ENCODE measurements around the gene DLG5.

The DLG5 gene

DNA sequence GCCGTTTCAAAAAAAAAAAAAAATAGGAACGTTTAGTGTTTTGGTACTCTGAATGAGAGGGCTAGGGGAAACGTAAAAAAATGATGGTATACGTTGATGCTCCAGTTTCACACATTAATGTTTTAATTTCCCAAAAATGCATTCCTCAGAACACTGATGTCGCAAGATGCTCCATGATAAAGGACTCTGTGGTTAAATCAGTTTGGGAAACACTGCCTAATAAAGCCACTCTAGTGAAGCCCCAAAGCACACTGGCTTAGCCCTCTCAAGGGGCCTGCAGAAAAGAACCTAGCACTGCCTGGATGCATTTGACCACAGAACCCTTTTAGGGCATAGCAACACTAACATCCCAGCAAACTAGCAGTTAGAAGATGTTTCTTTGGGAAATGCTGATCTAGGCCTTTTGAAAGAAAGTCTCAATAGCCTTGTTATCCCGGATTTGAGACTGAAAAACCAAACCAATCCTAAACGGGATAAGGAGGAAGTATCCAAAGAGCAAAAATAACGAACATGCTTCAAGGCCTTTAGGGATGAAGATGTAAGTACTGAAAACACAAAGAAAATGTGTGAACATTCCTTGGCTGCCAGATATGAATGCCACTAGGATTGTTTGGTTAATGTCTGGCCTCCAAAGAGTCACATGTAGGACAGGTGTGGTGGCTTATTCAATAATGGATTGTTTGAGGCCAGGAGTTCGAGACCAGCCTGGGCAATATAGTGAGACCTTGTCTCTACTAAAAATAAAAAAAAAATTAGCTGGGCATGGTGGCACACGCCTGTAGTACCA lies 11.0 kb downstream of the DLG5 start:
- no peaks in the 10 kb centered on the region for H3K36me3 ChIP-seq
- no peak overlapping the region for H3K27ac ChIP-seq
- H3K9ac ChIP-seq, result no peak overlapping the region
- no peaks in the 10 kb centered on the region for H3K9me3 ChIP-seq
- H3K4me1 ChIP-seq, result peaks cover 25% of the 10 kb centered on the region
- no peak for TF ChIP-seq Cebpa-rat (IDR thresholded peaks at IDR 0.05)
- H3K4me2 ChIP-seq, result peak overlapping the region; percentile 11; the same call in 1 of the 2 replicates
- no peaks in the 10 kb centered on the region for H3K27me3 ChIP-seq
- no peak overlapping the region for H3K4me3 ChIP-seq
- H4K20me1 ChIP-seq, result peaks cover 58% of the 10 kb centered on the region

GRCh38 chr10:77913090-77913489 lies 13.5 kb downstream of the DLG5 start:
- TF ChIP-seq Cebpa-rat (IDR thresholded peaks at IDR 0.05), result no peak
- Histone ChIP-seq H3K9me3 (no peaks in the 10 kb centered on the region), H3K4me1 (peaks cover 25% of the 10 kb centered on the region), H3K36me3 (no peaks in the 10 kb centered on the region), H3K4me2 (no peak overlapping the region; the same call in 1 of the 2 replicates), H3K9ac (no peak overlapping the region), H3K27me3 (no peaks in the 10 kb centered on the region), H3K4me3 (no peak overlapping the region), H4K20me1 (peaks cover 51% of the 10 kb centered on the region), H3K27ac (no peak overlapping the region)

DNA sequence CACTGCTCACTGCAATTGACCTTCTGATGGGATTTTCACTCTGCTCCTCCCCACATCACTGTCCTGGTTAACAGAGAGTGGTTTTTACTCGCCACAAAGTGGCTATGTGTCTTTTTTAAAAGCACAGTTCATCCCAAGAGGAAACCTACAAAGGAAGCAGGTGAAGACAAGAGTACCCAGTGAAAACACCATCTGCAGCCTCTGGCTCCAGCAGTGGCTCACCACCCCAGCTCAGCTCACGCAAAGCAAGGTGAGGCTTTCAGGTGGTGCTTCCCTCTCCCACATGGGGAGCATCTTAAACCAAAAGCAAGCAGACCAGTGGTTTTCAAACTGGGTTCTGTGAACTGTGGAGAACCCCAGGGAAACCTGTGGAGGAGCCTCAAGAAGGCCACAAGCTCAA lies 14.0 kb downstream of the DLG5 start:
- Histone ChIP-seq H3K4me1 (peaks cover 25% of the 10 kb centered on the region), H3K4me2 (peak overlapping the region; percentile 52)

GRCh38 chr10:77911535-77912123 lies 14.9 kb downstream of the DLG5 start:
- no peak overlapping the region for H3K4me3 ChIP-seq
- peaks cover 25% of the 10 kb centered on the region for H3K4me1 ChIP-seq
- no peak overlapping the region for H3K4me2 ChIP-seq
- H3K27ac ChIP-seq, result no peak overlapping the region
- no peaks in the 10 kb centered on the region for H3K36me3 ChIP-seq
- no peak for TF ChIP-seq Cebpa-rat (IDR thresholded peaks at IDR 0.05)
- H4K20me1 ChIP-seq, result peaks cover 62% of the 10 kb centered on the region
- no peak overlapping the region for H3K9ac ChIP-seq
- no peaks in the 10 kb centered on the region for H3K27me3 ChIP-seq
- H3K9me3 ChIP-seq, result no peaks in the 10 kb centered on the region

More for the DNA sequence above, 14.0 kb downstream of the DLG5 start:
- Histone ChIP-seq H4K20me1 (peaks cover 57% of the 10 kb centered on the region), H3K27ac (no peak overlapping the region), H3K27me3 (no peaks in the 10 kb centered on the region), H3K9ac (no peak overlapping the region), H3K4me3 (no peak overlapping the region), H3K9me3 (no peaks in the 10 kb centered on the region), H3K36me3 (no peaks in the 10 kb centered on the region)
- TF ChIP-seq Cebpa-rat (IDR thresholded peaks at IDR 0.05), result no peak

DNA sequence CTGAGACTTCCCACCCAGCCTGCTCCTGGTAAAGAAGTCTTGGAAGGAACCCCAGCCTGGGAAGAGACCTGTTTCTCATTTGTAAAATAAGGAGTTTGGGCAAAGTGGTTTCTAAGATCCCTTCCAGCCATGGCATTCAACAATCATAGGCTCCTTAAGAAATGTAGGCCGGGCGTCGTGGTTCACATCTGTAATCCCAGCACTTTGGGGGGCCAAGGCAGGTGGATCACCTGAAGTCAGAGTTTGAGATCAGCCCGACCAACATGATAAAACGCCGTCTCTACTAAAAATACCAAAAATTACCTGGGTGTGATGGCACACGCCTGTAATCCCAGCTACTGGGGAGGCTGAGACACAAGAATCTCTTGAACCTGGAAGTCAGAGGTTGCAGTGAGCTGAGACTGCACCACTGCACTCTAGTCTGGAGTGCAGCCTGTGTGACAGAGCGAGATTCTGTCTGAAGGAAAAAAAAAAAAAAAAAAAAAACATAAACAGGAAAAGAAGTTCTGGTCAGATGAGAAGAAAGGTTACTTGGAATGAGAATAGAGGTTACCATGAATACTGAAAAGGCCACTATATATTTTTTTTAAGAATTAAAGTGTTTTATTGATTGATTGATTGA lies 15.9 kb downstream of the DLG5 start:
- Histone ChIP-seq H3K4me1 (peaks cover 22% of the 10 kb centered on the region), H4K20me1 (peaks cover 71% of the 10 kb centered on the region), H3K4me3 (no peak overlapping the region), H3K36me3 (no peaks in the 10 kb centered on the region), H3K9me3 (no peaks in the 10 kb centered on the region), H3K27me3 (no peaks in the 10 kb centered on the region), H3K9ac (no peak overlapping the region), H3K4me2 (no peak overlapping the region), H3K27ac (no peak overlapping the region)
- TF ChIP-seq Cebpa-rat (IDR thresholded peaks at IDR 0.05), result no peak

- H3K9ac ChIP-seq, result no peak overlapping the region
- no peak overlapping the region for H3K4me3 ChIP-seq
- no peak overlapping the region for H3K27ac ChIP-seq
- no peak overlapping the region for H3K4me2 ChIP-seq
- H4K20me1 ChIP-seq, result peaks cover 63% of the 10 kb centered on the region
- no peak for TF ChIP-seq Cebpa-rat (IDR thresholded peaks at IDR 0.05)
- H3K36me3 ChIP-seq, result no peaks in the 10 kb centered on the region
- no peaks in the 10 kb centered on the region for H3K9me3 ChIP-seq
- no peaks in the 10 kb centered on the region for H3K27me3 ChIP-seq
- H3K4me1 ChIP-seq, result peaks cover 15% of the 10 kb centered on the region
Observed at GRCh38 chr10:77909749-77910375, 16.7 kb downstream of the DLG5 start.

DNA sequence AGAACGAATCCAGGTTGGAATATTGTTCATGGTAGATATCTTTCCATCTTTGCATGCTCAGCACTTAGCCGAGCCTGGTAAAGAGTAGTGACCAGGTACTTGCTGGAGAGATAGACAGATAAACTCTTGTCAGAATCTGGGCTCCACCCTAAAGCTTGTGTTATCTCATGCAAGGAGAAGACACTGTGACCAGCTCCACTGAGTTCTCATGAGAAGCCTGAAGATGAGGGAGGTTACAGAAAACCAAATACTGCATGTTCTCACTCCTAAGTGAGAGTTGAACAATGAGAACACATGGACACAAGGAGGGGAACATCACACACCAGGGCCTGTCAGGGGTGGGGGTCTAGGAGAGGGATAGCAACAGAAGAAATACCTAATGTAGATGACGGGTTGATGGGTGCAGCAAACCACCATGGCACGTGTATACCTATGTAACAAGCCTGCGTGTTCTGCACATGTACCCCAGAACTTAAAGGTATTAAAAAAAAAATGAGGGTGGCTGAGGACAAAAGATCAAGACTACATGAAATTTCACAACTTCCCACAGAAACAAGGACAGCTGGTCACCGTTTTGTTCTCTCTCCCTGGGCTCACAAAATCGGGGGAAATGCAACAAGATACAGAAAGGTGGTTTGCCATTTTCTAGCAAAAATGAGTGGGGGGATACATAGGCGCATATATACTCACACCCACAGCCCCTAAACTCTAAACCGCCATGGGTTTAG lies 17.4 kb downstream of the DLG5 start:
- Histone ChIP-seq H3K4me2 (no peak overlapping the region), H3K4me1 (peaks cover 14% of the 10 kb centered on the region), H4K20me1 (peaks cover 56% of the 10 kb centered on the region), H3K36me3 (no peaks in the 10 kb centered on the region), H3K9ac (no peak overlapping the region), H3K27ac (no peak overlapping the region), H3K27me3 (no peaks in the 10 kb centered on the region), H3K4me3 (no peak overlapping the region), H3K9me3 (no peaks in the 10 kb centered on the region)
- no peak for TF ChIP-seq Cebpa-rat (IDR thresholded peaks at IDR 0.05)

DNA sequence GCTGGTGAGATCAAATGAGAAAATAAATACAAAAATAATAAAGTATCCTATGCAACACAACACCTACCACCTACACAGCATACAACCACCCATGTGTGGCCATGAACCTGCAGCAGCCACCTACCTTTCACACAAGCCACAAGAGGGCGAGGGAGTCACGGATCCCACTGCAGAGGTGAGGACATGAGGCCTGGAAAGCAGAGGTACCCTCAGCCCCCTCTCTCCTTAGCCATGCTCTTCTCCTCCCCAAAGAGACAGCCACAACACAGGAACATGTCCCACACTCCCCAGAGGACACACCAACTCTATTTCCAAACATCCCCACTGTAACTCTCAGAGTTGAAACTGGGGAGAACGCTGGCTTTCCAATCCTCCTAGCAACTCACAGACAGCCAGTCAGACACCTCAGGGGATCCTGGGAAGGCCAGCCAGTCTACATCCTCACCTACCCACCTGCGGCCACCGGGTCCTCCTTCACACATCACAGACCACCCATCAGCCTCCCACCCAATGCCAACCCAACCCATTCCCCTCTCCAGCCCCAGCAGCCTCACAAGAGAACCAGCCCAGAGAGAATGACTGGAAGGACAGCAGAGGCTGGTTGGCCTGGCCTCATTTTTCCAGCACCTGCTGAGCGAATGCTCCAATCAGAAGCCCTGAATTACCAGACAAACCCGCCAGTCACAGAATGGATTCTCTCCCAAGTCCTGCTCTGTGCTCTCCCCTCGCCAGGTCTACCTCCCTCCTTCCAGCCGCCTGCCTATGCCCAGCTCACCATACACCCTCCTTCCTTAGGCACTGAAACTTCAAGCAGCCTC lies 18.4 kb downstream of the DLG5 start:
- Histone ChIP-seq H3K36me3 (no peaks in the 10 kb centered on the region), H3K27ac (no peak overlapping the region), H3K27me3 (no peaks in the 10 kb centered on the region), H3K4me1 (peaks cover 14% of the 10 kb centered on the region), H3K9me3 (no peaks in the 10 kb centered on the region), H4K20me1 (peaks cover 46% of the 10 kb centered on the region), H3K4me3 (no peak overlapping the region), H3K9ac (no peak overlapping the region), H3K4me2 (no peak overlapping the region)
- no peak for TF ChIP-seq Cebpa-rat (IDR thresholded peaks at IDR 0.05)

DNA sequence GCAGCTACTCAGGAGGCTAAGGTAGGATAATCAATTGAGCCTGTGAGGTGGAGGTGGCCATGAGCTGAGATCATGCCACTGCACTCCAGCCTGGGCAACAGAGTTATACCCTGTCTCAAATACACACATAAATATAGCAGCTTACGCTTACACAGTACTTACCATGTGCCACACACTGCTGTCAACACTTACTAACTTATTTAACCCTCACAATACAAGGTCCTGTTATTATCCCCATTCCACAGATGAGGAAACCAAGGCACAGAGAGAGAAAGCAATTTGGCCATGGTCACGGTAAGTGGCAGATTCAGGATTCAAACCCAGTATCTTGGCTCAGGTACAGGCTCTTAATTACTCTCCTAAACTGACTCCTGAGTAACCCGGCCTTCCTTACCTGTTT lies 19.1 kb downstream of the DLG5 start:
- H3K27me3 ChIP-seq, result no peaks in the 10 kb centered on the region
- H4K20me1 ChIP-seq, result peaks cover 39% of the 10 kb centered on the region
- H3K4me2 ChIP-seq, result no peak overlapping the region
- H3K4me3 ChIP-seq, result no peak overlapping the region
- H3K36me3 ChIP-seq, result no peaks in the 10 kb centered on the region
- peaks cover 7% of the 10 kb centered on the region for H3K4me1 ChIP-seq
- no peaks in the 10 kb centered on the region for H3K9me3 ChIP-seq
- no peak overlapping the region for H3K27ac ChIP-seq
- no peak for TF ChIP-seq Cebpa-rat (IDR thresholded peaks at IDR 0.05)
- H3K9ac ChIP-seq, result no peak overlapping the region
